Ishikawa (cell line): ENCODE data around the gene HHIP.

Experiments
- CEBPB ChIP-seq: IDR thresholded peaks from 2 replicates; pipeline ENCODE4 v1.6.1; 2012
- CREB1 ChIP-seq: IDR thresholded peaks from 2 replicates; pipeline ENCODE4 v1.6.1; 2012; ENCODE audit warnings: low read depth
- EGR1 ChIP-seq: IDR thresholded peaks from 2 replicates; pipeline ENCODE4 v1.6.1; 2012
- EP300 ChIP-seq: IDR thresholded peaks from 2 replicates; pipeline ENCODE4 v1.6.1; 2012; ENCODE audit warnings: borderline replicate concordance
- FOXM1 ChIP-seq: IDR thresholded peaks from 2 replicates; pipeline ENCODE4 v1.6.1; 2012; ENCODE audit warnings: low read depth, borderline replicate concordance
- MAX ChIP-seq: IDR thresholded peaks from 2 replicates; pipeline ENCODE4 v1.6.1; 2012
- NFIC ChIP-seq: IDR thresholded peaks from 2 replicates; pipeline ENCODE4 v1.6.1; 2012
- RAD21 ChIP-seq: IDR thresholded peaks from 2 replicates; pipeline ENCODE4 v1.6.1; 2012; ENCODE audit warnings: low read depth
- REST ChIP-seq: IDR thresholded peaks from 2 replicates; pipeline ENCODE4 v1.6.1; 2012; ENCODE audit warnings: low read depth, mild to moderate bottlenecking
- TAF1 ChIP-seq: IDR thresholded peaks from 2 replicates; pipeline ENCODE4 v1.6.1; 2012; ENCODE audit warnings: low read depth, mild to moderate bottlenecking
- TCF12 ChIP-seq: IDR thresholded peaks from 2 replicates; pipeline ENCODE4 v1.6.1; 2012; ENCODE audit warnings: low read depth
- TEAD4 ChIP-seq: IDR thresholded peaks from 2 replicates; pipeline ENCODE4 v1.6.1; 2012
- USF1 ChIP-seq: IDR thresholded peaks from 2 replicates; pipeline ENCODE4 v1.6.1; 2012
- YY1 ChIP-seq: IDR thresholded peaks from 2 replicates; pipeline ENCODE4 v1.6.1; 2012; ENCODE audit warnings: low read depth
- ZBTB7A ChIP-seq: IDR thresholded peaks from 2 replicates; pipeline ENCODE4 v1.6.1; 2012; ENCODE audit warnings: low read depth

The HHIP gene, protein sequence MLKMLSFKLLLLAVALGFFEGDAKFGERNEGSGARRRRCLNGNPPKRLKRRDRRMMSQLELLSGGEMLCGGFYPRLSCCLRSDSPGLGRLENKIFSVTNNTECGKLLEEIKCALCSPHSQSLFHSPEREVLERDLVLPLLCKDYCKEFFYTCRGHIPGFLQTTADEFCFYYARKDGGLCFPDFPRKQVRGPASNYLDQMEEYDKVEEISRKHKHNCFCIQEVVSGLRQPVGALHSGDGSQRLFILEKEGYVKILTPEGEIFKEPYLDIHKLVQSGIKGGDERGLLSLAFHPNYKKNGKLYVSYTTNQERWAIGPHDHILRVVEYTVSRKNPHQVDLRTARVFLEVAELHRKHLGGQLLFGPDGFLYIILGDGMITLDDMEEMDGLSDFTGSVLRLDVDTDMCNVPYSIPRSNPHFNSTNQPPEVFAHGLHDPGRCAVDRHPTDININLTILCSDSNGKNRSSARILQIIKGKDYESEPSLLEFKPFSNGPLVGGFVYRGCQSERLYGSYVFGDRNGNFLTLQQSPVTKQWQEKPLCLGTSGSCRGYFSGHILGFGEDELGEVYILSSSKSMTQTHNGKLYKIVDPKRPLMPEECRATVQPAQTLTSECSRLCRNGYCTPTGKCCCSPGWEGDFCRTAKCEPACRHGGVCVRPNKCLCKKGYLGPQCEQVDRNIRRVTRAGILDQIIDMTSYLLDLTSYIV

DNA sequence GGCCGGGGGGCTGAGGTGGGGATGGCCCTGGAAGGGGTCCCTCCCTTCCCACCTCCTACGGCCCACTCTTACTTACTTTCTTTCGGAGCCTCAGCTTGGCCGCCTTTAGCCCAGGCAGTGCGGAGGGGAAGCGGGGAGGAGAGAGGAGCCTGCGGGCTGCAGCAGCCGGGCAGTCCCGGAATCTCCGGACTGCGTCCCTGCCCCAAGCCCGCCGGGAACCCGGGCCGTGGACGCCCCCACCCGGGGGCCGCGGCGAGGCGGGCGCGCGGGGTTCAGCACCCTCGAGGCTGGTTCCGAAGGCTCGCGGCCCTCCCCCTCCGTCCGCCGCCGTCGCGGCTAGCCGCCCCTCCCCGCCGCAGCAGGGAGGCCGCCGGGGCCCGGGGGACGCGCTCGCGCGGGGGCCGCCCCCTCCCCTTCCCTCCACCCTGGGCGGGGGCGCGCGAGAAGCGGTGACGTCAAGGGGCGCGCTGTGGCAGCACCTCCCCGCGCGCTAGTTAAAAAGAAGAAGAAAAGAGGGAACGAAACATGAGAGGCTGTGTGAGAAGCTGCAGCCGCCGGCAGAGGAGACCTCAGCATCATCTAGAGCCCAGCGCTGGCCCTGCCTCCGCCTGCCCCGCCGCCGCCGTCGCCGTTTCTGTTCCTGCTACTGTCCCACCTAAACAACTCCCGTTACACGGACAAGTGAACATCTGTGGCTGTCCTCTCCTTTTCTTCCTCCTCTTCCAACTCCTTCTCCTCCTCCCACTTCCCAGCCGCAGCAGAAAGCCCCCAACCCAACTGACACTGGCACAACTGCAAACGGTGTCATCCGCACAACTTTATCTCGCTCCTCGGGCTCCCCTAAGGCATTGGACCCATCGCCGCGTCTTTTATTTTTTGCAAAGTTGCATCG, at the start of gene HHIP:
Gene HHIP (plus strand): TSS at position 526 of the 892 bp plus-strand sequence. CDS start 520 bp downstream, outside the sequence.
- no peak for TF ChIP-seq CEBPB
- TF ChIP-seq RAD21: 0 out of 2 replicates have a peak, but pooled peaks have one; percentile 3
- TF ChIP-seq CREB1: no peak
- peak; percentile 85; the same call in 1 of the 2 replicates for TF ChIP-seq ZBTB7A

DNA sequence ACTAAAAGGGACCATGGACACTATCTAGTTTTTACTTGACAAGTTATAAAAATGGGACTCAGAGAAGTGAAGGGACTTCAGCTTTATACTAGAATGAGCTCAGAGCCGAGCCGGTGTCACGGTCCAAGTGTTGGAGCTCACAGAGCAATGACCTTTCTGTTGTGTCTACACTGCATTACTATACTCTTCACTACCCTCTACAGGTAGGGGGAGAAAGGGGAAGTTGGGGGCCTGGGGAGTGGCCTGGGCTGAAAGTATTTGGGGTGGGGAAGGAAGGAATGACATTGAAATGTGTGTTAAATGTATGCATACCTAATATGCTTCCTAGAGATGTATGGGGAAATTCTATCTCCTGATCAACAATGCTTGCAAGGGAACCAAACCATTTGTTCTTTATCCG, 48.8 kb upstream of the HHIP start:
- no peak for TF ChIP-seq ZBTB7A
- no peak for TF ChIP-seq TCF12
- TF ChIP-seq CEBPB: no peak
- TF ChIP-seq NFIC: no peak
- TF ChIP-seq EP300: no peak
- TF ChIP-seq TEAD4: no peak
- TF ChIP-seq FOXM1: no peak
- TF ChIP-seq CREB1: no peak
- no peak for TF ChIP-seq MAX
- TF ChIP-seq USF1: no peak
- no peak for TF ChIP-seq REST
- TF ChIP-seq RAD21: no peak
- TF ChIP-seq TAF1: no peak

GRCh38 chr4:144599621-144600020, 46.3 kb upstream of the HHIP start:
- no peak for TF ChIP-seq CREB1

DNA sequence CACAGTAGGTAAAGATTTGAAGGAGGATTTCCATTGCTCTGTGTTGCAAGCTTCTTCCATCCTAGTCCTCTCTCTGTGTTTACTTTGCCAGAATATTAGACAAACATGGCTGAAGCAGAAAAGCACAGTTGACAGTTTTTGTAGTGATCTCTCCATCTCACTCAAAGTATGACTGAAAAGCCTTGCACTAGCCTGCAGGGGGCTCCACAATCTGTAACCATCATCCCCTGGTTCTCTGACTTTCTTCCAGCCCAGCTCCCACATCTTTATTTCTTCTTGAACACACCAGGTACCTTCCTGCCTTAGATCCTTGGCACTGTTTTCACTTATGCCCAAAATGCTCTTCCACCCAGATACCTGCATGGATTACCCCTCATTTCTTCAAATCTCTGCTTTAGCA, 34.1 kb upstream of the HHIP start:
- TF ChIP-seq EGR1: no peak
- TF ChIP-seq RAD21: peak; percentile 64

DNA sequence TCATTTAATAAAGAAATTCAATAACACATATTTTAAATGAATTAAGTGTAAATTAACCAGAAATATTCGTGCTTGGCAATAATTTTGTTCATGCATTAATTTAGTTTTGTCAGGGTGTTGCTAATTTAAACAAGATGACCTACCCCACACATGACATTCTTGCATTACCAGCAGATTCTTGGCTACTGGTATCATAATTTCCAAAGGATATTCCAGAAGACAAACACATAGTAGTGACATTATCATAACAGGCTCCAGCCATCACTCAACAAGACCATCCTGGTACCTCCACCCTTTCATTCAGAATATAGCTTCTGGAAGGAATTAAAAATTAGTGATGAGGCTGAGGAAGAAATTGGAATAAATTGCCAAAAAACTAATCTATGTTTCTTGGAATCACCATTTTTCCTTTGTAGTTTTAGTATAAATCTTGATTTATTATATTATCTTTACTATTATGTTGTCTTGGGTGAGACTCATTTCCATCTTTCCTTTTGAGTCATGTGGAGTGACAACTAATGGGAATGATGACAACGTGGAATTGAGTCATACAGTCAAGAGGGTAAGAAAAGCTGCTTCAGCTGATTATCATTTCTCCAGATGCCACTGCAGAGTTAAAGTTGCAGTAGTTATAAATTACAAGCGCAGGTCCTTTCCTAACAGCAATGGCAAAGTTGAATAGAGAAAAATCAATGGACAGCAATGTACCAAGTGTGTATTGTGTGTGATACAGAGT, 30.9 kb upstream of the HHIP start:
- TF ChIP-seq YY1 (no peak), ZBTB7A (no peak), FOXM1 (no peak), USF1 (no peak), EP300 (no peak), CREB1 (no peak), TCF12 (no peak), TAF1 (no peak), REST (no peak), TEAD4 (no peak), CEBPB (no peak), NFIC (no peak), EGR1 (no peak), RAD21 (no peak), MAX (no peak)
